Measurements from ENCODE around the gene ARHGEF33. TPM values are rescaled to one million over a fixed set of nuclear protein-coding genes. Genes with fewer than 3 reads are reported as not detected.

ARHGEF33 gene
- polyA plus RNA-seq, result under 1 TPM in 2 of 4 donors, not detected in 2; 0.13 to 0.86 TPM
- long read RNA-seq, donor 1, result 0 reads
- long read RNA-seq, donor 2, result 0 reads
- long read RNA-seq, donor 3, result 0 reads
- long read RNA-seq, donor 4, result 0 reads
- long read RNA-seq, donor 5, result 0 reads
- long read RNA-seq, donor 6, result 0 reads
- long read RNA-seq, donor 7, result 0 reads
- long read RNA-seq, donor 8, result 0 reads
- long read RNA-seq, donor 9, result 0 reads
- long read RNA-seq, donor 10, result 0 reads

DNA sequence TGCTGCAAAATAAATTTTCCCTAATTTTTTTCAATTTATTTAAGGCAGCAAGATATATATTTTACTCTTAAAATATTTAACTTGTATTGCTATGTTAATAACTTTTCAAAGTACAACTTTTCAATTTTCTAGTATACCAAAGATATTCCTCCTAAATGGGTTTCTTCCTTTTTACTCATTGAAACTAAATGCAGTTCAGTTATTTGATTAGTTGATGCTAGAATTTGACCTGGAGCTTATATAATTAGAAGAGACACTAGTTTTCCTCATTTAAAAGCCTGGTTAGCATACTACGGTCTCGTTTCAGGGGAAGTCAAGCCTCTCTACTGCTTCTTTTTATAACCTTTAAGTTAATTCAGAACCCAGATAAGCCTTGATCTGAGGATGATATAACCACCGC lies at the start of gene ARHGEF33:
TSS of gene ARHGEF33 (plus strand) at position 301 of the 400 bp plus-strand sequence. CDS start 29,573 bp downstream, outside the sequence.
- no peak for FAIRE-seq

DNA sequence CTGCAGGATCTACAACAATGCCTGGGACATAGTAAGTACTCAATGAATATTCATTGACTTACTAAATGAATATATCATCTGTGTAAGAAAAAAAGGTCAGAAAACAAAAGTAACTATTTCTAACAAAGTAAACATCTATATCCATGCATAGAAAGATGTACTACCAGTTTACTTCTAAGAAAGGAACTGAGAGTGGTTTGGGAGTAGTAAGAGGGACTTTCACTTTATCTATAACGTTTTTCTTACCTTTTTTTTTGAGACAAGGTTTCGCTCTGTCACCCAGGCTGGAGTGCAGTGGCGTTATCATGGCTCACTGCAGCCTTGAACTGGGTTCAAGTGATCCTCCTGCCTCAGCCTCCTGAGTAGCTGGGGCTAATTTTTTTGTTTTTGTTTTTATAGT lies 39.6 kb upstream of the ARHGEF33 start:
- DNase-seq (no peak), FAIRE-seq (no peak)
- Histone ChIP-seq H3K4me1 (ENCODE audit: control insufficient read depth in 3 of 3, insufficient read depth in 2 of 3, low read depth in 1 of 3, low read length in 2 of 3) (no peaks in the 10 kb centered on the region), H3K27ac (ENCODE audit: low read depth in 1 of 3, low read length in 2 of 3) (no peak overlapping the region), H3K36me3 (ENCODE audit: control insufficient read depth in 3 of 3, insufficient read depth in 2 of 3, low read depth in 1 of 3, low read length in 3 of 3) (peaks cover 1 to 24% (median 9%) of the 10 kb centered on the region in 3 donors), H3K27me3 (ENCODE audit: control insufficient read depth in 3 of 3, insufficient read depth in 3 of 3, low read length in 3 of 3) (no peaks in the 10 kb centered on the region), H3K4me3 (ENCODE audit: low read depth in 1 of 3, low read length in 3 of 3) (no peak overlapping the region), H3K9me3 (ENCODE audit: control insufficient read depth in 2 of 2, insufficient read depth in 1 of 2, low read depth in 1 of 2, low read length in 1 of 2) (no peaks in the 10 kb centered on the region)
- 78 to 85% (median 79%) methylated on average over 3 of the region's 3 CpGs for WGBS, 3 donors

More for the DNA sequence above, at the start of gene ARHGEF33:
- Histone ChIP-seq H3K36me3 (ENCODE audit: control insufficient read depth in 3 of 3, insufficient read depth in 2 of 3, low read depth in 1 of 3, low read length in 3 of 3) (no peaks in the 10 kb centered on the region), H3K27ac (ENCODE audit: low read depth in 1 of 3, low read length in 2 of 3) (no peak within 1 kb of the TSS), H3K9me3 (ENCODE audit: control insufficient read depth in 2 of 2, insufficient read depth in 1 of 2, low read depth in 1 of 2, low read length in 1 of 2) (no peaks in the 10 kb centered on the region), H3K4me3 (ENCODE audit: low read depth in 1 of 3, low read length in 3 of 3) (no peak within 1 kb of the TSS), H3K4me1 (ENCODE audit: control insufficient read depth in 3 of 3, insufficient read depth in 2 of 3, low read depth in 1 of 3, low read length in 2 of 3) (no peaks in the 10 kb centered on the region), H3K27me3 (ENCODE audit: control insufficient read depth in 3 of 3, insufficient read depth in 3 of 3, low read length in 3 of 3) (no peaks in the 10 kb centered on the region)
- DNase-seq, result no peak
- 64 to 74% (median 68%) methylated on average over 3 of the region's 3 CpGs for WGBS, 3 donors

DNA sequence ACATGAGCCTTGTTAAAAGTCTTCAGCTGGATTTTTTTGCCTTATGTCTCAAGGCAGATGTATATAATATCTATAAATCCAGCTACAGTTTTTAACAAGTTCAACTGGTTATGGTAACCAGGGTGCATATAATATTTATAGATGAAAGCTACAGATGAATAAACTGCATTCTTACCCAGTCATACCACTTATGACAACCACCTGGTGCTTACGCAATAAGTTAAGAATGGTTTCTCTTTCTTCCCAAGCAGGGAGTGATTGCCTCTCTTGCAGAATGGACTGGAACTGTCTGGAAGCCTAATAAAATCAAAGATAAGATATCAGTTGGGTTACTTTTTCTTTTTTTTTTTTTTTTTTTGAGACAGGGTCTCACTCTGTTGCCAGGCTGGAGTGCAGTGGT lies 33.5 kb upstream of the ARHGEF33 start:
- H3K4me1 ChIP-seq (ENCODE audit: control insufficient read depth in 3 of 3, insufficient read depth in 2 of 3, low read depth in 1 of 3, low read length in 2 of 3), result no peaks in the 10 kb centered on the region

DNA sequence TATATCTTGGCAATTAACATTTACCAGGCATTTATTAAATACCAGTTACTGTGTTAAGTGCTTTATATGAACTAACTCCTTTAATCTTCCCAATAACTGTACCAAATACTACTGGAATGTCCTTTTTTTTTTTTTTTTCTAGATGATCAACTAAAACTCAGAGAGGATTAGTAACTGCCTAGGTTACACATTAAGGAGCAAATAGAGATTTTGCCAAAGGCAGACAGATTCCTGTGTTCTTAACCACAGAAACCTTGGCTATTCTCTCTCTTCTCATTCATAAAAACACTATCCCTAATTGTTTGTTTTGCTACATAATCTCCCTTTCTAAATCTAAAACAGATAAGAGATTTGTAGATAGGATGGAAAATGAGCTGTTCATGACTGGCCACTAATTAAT lies 27.2 kb upstream of the ARHGEF33 start:
- peaks cover 2 to 7% (median 7%) of the 10 kb centered on the region in 3 donors for H3K36me3 ChIP-seq (ENCODE audit: control insufficient read depth in 3 of 3, insufficient read depth in 2 of 3, low read depth in 1 of 3, low read length in 3 of 3)
- H3K27ac ChIP-seq (ENCODE audit: low read depth in 1 of 3, low read length in 2 of 3), result peak overlapping the region in 1 of 3 donors; percentile 61
- FAIRE-seq, result no peak
- no peak for DNase-seq
- H3K4me3 ChIP-seq (ENCODE audit: low read depth in 1 of 3, low read length in 3 of 3), result no peak overlapping the region
- H3K4me1 ChIP-seq (ENCODE audit: control insufficient read depth in 3 of 3, insufficient read depth in 2 of 3, low read depth in 1 of 3, low read length in 2 of 3), result no peaks in the 10 kb centered on the region
- H3K27me3 ChIP-seq (ENCODE audit: control insufficient read depth in 3 of 3, insufficient read depth in 3 of 3, low read length in 3 of 3), result no peaks in the 10 kb centered on the region
- no peaks in the 10 kb centered on the region for H3K9me3 ChIP-seq (ENCODE audit: control insufficient read depth in 2 of 2, insufficient read depth in 1 of 2, low read depth in 1 of 2, low read length in 1 of 2)

More for the DNA sequence above, 33.5 kb upstream of the ARHGEF33 start:
- Histone ChIP-seq H3K9me3 (ENCODE audit: control insufficient read depth in 2 of 2, insufficient read depth in 1 of 2, low read depth in 1 of 2, low read length in 1 of 2) (no peaks in the 10 kb centered on the region), H3K27ac (ENCODE audit: low read depth in 1 of 3, low read length in 2 of 3) (peak overlapping the region in 1 of 3 donors; percentile 24), H3K27me3 (ENCODE audit: control insufficient read depth in 3 of 3, insufficient read depth in 3 of 3, low read length in 3 of 3) (no peaks in the 10 kb centered on the region), H3K4me3 (ENCODE audit: low read depth in 1 of 3, low read length in 3 of 3) (no peak overlapping the region), H3K36me3 (ENCODE audit: control insufficient read depth in 3 of 3, insufficient read depth in 2 of 3, low read depth in 1 of 3, low read length in 3 of 3) (peaks cover 3 to 19% (median 11%) of the 10 kb centered on the region in 3 donors)
- 82 to 90% (median 86%) methylated on average over 1 of the region's 1 CpG for WGBS, 3 donors
- DNase-seq (peak; percentile 28 to 84), FAIRE-seq (no peak)

DNA sequence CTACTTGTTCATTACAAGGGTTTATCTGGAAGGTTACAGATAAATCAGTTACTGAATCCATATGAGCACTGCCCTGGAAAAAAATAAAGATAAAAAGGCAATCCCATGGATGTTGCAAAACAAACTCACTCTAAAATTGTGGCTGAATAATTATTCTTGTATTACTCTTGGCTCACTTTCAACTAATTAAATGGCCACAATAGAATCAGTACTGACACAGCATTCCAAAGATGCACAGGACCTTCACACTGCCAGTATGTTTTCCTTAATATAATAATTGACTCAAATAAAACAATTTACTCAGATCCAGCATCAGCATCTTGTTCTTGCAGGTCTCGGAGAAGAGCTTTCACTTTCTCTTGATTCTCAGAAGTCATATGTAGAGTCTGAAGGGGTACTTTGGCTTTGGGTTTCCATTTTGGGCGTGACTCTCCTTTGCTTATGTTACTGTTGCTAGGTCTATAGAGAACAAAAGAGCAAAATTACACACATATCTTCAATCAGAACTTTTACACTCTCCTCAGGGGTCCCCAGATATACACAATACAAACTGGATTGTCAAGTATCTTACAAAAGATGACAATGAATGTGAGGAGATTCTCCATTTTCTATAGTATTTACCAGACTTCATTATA lies 26.5 kb upstream of the ARHGEF33 start:
- Histone ChIP-seq H3K36me3 (ENCODE audit: control insufficient read depth in 3 of 3, insufficient read depth in 2 of 3, low read depth in 1 of 3, low read length in 3 of 3) (peaks cover 2 to 10% (median 7%) of the 10 kb centered on the region in 3 donors), H3K4me3 (ENCODE audit: low read depth in 1 of 3, low read length in 3 of 3) (peak overlapping the region in 1 of 3 donors; percentile 9), H3K27me3 (ENCODE audit: control insufficient read depth in 3 of 3, insufficient read depth in 3 of 3, low read length in 3 of 3) (no peaks in the 10 kb centered on the region), H3K9me3 (ENCODE audit: control insufficient read depth in 2 of 2, insufficient read depth in 1 of 2, low read depth in 1 of 2, low read length in 1 of 2) (no peaks in the 10 kb centered on the region), H3K27ac (ENCODE audit: low read depth in 1 of 3, low read length in 2 of 3) (peak overlapping the region in 1 of 3 donors; percentile 61), H3K4me1 (ENCODE audit: control insufficient read depth in 3 of 3, insufficient read depth in 2 of 3, low read depth in 1 of 3, low read length in 2 of 3) (no peaks in the 10 kb centered on the region)
- peak; percentile 16 to 59 for DNase-seq
- 31 to 56% (median 31%) methylated on average over 2 of the region's 2 CpGs for WGBS, 3 donors
- FAIRE-seq, result no peak

DNA sequence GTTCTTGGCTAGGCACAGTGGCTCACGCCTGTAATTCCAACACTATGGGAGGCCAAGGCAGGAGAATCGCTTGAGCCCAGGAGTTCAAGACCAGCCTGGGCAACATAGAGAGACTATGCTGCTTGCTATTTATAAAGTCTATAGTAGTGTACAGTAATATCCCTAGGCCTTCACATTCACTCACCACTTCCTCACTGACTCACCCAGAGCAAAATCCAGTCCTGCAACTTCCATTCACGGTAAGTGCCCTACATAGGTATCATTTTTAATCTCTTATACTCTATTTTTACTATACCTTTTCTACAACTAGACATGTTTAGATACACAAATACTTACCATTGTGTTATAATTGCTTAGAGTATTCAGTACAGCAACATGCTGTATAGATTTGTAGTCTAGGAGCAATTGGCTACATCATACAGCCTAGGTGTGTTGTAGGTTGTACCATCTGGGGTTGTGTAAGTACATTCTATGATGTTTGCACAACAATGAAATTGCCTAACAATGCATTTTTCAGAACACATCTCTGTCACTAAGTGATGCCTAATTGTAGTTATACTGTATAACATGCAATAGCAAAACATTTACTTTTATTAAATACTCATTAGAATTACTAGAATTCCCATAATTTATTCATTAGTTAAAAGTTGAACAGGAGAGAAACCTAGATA lies 22.8 kb upstream of the ARHGEF33 start:
- Histone ChIP-seq H3K4me1 (ENCODE audit: control insufficient read depth in 3 of 3, insufficient read depth in 2 of 3, low read depth in 1 of 3, low read length in 2 of 3) (no peaks in the 10 kb centered on the region), H3K27ac (ENCODE audit: low read depth in 1 of 3, low read length in 2 of 3) (no peak overlapping the region), H3K27me3 (ENCODE audit: control insufficient read depth in 3 of 3, insufficient read depth in 3 of 3, low read length in 3 of 3) (no peaks in the 10 kb centered on the region), H3K36me3 (ENCODE audit: control insufficient read depth in 3 of 3, insufficient read depth in 2 of 3, low read depth in 1 of 3, low read length in 3 of 3) (peaks cover 0 to 4% (median 4%) of the 10 kb centered on the region in 3 donors), H3K9me3 (ENCODE audit: control insufficient read depth in 2 of 2, insufficient read depth in 1 of 2, low read depth in 1 of 2, low read length in 1 of 2) (peaks cover 0 to 10% of the 10 kb centered on the region in 2 donors), H3K4me3 (ENCODE audit: low read depth in 1 of 3, low read length in 3 of 3) (no peak overlapping the region)
- DNase-seq, result no peak
- 90 to 94% (median 91%) methylated on average over 3 of the region's 3 CpGs for WGBS, 3 donors
- FAIRE-seq, result no peak

DNA sequence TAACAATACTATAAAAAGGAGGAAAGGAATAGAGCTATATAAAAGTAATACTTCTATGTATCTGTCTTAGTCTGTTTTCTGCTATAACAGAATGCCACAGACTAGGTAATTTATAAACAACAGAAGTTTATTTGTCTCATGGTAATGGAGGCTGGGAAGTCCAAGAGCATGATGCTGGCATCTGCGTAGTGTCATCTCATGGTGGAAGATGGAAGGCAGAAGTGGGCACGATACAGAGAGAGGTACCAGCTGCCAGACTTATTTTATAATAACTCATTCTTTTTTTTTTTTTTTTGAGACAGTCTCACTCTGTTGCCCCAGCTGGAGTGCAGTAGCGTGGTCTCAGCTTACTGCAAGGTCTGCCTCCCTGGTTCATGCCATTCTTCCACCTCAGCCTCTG lies 18.2 kb upstream of the ARHGEF33 start:
- H3K4me1 ChIP-seq (ENCODE audit: control insufficient read depth in 3 of 3, insufficient read depth in 2 of 3, low read depth in 1 of 3, low read length in 2 of 3), result peaks cover 0 to 4% (median under 1%) of the 10 kb centered on the region in 3 donors
- no peaks in the 10 kb centered on the region for H3K27me3 ChIP-seq (ENCODE audit: control insufficient read depth in 3 of 3, insufficient read depth in 3 of 3, low read length in 3 of 3)
- 97 to 98% (median 98%) methylated on average over 3 of the region's 3 CpGs for WGBS, 3 donors
- DNase-seq, result no peak
- H3K9me3 ChIP-seq (ENCODE audit: control insufficient read depth in 2 of 2, insufficient read depth in 1 of 2, low read depth in 1 of 2, low read length in 1 of 2), result peaks cover 0 to 10% of the 10 kb centered on the region in 2 donors
- FAIRE-seq, result no peak
- H3K27ac ChIP-seq (ENCODE audit: low read depth in 1 of 3, low read length in 2 of 3), result no peak overlapping the region
- H3K36me3 ChIP-seq (ENCODE audit: control insufficient read depth in 3 of 3, insufficient read depth in 2 of 3, low read depth in 1 of 3, low read length in 3 of 3), result peaks cover 0 to 4% (median 2%) of the 10 kb centered on the region in 3 donors
- no peak overlapping the region for H3K4me3 ChIP-seq (ENCODE audit: low read depth in 1 of 3, low read length in 3 of 3)

DNA sequence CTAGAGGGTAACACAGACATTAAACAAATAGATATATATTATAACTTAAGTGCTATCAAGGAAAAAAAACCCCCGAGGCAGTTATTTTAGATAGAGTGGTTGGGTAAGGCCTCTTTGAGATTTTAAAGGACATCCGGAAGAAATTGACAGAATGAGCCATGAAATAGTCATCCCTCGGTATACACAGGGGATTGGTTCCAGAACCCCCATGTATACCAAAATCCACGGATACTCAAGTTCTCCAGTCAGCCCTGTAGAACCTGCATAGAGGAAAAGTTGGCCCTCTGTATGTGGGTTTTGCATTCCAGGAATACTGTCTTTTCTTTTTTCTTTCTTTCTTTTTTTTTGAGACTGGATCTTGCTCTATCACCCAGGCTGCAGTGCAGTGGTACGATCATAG lies 15.9 kb upstream of the ARHGEF33 start:
- no peaks in the 10 kb centered on the region for H3K36me3 ChIP-seq (ENCODE audit: control insufficient read depth in 3 of 3, insufficient read depth in 2 of 3, low read depth in 1 of 3, low read length in 3 of 3)
- peaks cover 0 to 10% of the 10 kb centered on the region in 2 donors for H3K9me3 ChIP-seq (ENCODE audit: control insufficient read depth in 2 of 2, insufficient read depth in 1 of 2, low read depth in 1 of 2, low read length in 1 of 2)
- H3K27me3 ChIP-seq (ENCODE audit: control insufficient read depth in 3 of 3, insufficient read depth in 3 of 3, low read length in 3 of 3), result no peaks in the 10 kb centered on the region
- peaks cover 0 to 5% (median 4%) of the 10 kb centered on the region in 3 donors for H3K4me1 ChIP-seq (ENCODE audit: control insufficient read depth in 3 of 3, insufficient read depth in 2 of 3, low read depth in 1 of 3, low read length in 2 of 3)
- DNase-seq, result no peak
- WGBS, 3 donors, result 75 to 77% (median 76%) methylated on average over 5 of the region's 5 CpGs
- no peak for FAIRE-seq
- no peak overlapping the region for H3K27ac ChIP-seq (ENCODE audit: low read depth in 1 of 3, low read length in 2 of 3)
- H3K4me3 ChIP-seq (ENCODE audit: low read depth in 1 of 3, low read length in 3 of 3), result no peak overlapping the region
